HG03159 (cell line): Measurements from ENCODE around the gene CAMKMT.

Experiments
- ATAC-seq: cut with Tn5 transposase; IDR thresholded peaks from one replicate; pipeline ENCODE4 v1.9.1; 2021; ENCODE audit warnings: mild to moderate bottlenecking, moderate library complexity; ENCODE audit not compliant: unreplicated experiment

The CAMKMT gene

GRCh38 chr2:44548221-44549098 lies 186.7 kb downstream of the CAMKMT start:
- ATAC-seq = no peak

GRCh38 chr2:44549099-44549471 lies 187.3 kb downstream of the CAMKMT start:
- ATAC-seq = no peak

GRCh38 chr2:44549856-44550255 lies 188.1 kb downstream of the CAMKMT start:
- no peak for ATAC-seq

GRCh38 chr2:44550561-44550960 lies 188.8 kb downstream of the CAMKMT start:
- ATAC-seq = peak; percentile 57

GRCh38 chr2:44551497-44551896 lies 189.8 kb downstream of the CAMKMT start:
- no peak for ATAC-seq

- no peak for ATAC-seq
Measured at GRCh38 chr2:44553456-44553855, 191.7 kb downstream of the CAMKMT start.

GRCh38 chr2:44555700-44556099 lies 194.0 kb downstream of the CAMKMT start:
- ATAC-seq = no peak

GRCh38 chr2:44559108-44559507 lies 197.4 kb downstream of the CAMKMT start:
- ATAC-seq = no peak

GRCh38 chr2:44560352-44560751 lies 198.6 kb downstream of the CAMKMT start:
- ATAC-seq = no peak

- no peak for ATAC-seq
Measured at GRCh38 chr2:44560941-44561340, 199.2 kb downstream of the CAMKMT start.

GRCh38 chr2:44562737-44563136 lies 201.0 kb downstream of the CAMKMT start:
- ATAC-seq = no peak

- no peak for ATAC-seq
Measured at GRCh38 chr2:44564752-44565151, 203.0 kb downstream of the CAMKMT start.

GRCh38 chr2:44566059-44566458 lies 204.3 kb downstream of the CAMKMT start:
- ATAC-seq = no peak

GRCh38 chr2:44569491-44569890 lies 207.7 kb downstream of the CAMKMT start:
- no peak for ATAC-seq

- ATAC-seq = no peak
Measured at GRCh38 chr2:44570271-44570670, 208.5 kb downstream of the CAMKMT start.

GRCh38 chr2:44570777-44571176 lies 209.0 kb downstream of the CAMKMT start:
- no peak for ATAC-seq

- ATAC-seq = no peak
Measured at GRCh38 chr2:44572196-44572900, 210.6 kb downstream of the CAMKMT start.

GRCh38 chr2:44573996-44574395 lies 212.2 kb downstream of the CAMKMT start:
- ATAC-seq = no peak

GRCh38 chr2:44578471-44579093 lies 216.8 kb downstream of the CAMKMT start:
- ATAC-seq = no peak

- no peak for ATAC-seq
Measured at GRCh38 chr2:44579115-44579836, 217.5 kb downstream of the CAMKMT start.

GRCh38 chr2:44579837-44580230 lies 218.1 kb downstream of the CAMKMT start:
- no peak for ATAC-seq
